ENCODE data around the gene CAPN3.

CAPN3 gene

GRCh38 chr15:42358141-42358540 lies 1.2 kb upstream of the CAPN3 start:
- no peak for DNase-seq

- no peak for DNase-seq
These were observed 684 bp downstream of the CAPN3 start for GRCh38 chr15:42359985-42360384.

DNA sequence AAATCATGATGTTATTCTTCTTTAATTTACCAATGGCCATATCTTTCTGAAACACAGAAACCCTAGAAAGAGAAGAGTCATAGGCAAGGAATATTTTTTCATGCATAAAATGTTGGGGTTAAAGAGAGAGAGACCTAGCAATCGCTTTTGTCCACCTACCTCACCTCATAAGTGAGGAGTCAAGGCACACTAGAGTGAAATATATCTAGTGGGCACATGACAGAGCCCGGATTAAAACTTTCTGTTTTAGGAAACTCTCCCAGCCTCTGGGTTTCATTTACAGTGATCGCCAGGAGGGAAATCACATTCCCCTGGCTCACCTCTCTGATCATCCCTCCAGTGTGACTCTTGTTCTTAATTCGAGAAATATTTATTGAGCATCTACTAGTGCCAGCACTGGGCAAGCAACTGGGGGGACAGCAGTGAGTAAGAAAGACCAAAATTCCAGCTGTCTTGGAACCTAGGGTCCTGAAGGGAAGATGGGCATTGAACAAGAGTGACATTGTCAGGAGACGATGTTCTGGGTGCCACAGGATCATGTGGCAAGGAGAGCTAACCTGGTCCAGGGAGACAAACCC lies 1.3 kb downstream of the CAPN3 start:
- DNase-seq = no peak

GRCh38 chr15:42363487-42363886 lies 4.2 kb downstream of the CAPN3 start:
- no peak for DNase-seq

DNA sequence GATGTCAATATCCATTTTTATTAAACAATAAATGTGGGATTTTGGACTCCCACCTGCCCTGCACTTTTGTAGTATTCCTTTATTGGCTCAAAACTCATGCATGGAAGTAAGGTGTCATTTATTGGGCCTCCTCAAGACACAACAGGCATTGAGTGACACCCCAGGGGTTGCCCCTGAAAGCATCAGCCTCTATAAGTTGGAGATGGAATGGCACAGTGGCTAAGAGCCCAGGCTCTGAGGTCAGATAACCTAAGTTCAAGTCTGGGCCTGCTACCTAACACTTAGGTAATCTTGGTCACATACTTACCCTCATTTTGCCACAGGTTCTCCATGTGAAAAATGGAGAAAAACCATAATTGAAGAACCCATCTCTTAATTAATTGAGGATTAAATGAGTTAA lies 4.6 kb downstream of the CAPN3 start:
- no peak for DNase-seq

DNA sequence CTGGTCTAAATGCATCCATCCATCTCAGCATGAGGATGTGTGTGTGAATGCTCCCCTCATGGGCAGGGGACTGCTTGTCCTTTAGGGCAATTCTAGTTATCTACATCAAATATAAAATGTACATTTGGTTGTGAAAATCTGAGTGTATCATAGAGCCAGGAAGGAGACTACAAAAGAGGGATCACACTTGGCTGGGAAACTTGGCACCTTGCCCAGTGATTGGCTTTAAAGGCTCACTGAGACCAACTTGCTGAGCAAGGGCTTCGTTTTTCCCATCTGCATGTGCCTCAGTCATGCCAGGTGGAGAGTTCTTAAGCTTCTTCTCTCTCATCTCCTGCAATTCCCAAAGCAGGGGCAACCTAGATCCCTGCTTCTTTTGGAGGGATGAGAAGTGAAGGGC lies 5.2 kb downstream of the CAPN3 start:
- DNase-seq = no peak

- DNase-seq = no peak
These were observed 6.7 kb downstream of the CAPN3 start for GRCh38 chr15:42365921-42366550.

DNA sequence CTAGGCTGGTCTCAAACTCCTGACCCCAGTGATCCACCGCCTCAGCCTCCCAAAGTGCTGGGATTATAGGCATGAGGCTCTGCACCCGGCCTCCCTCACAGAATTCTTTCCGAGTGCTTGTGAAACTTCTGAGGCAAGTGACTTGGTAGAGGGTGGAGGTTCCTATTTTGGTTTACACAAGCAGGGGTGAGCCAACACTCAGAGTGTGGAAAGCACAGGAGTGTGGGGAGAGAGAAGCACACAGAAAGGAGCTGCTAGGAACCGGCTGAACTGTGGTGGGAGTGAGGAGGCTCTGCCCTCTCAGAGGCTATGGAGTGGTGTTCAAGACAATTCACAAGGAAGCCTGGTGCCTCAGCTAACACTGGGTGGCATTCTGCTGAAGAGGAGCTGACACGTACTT lies 7.7 kb downstream of the CAPN3 start:
- DNase-seq = no peak

DNA sequence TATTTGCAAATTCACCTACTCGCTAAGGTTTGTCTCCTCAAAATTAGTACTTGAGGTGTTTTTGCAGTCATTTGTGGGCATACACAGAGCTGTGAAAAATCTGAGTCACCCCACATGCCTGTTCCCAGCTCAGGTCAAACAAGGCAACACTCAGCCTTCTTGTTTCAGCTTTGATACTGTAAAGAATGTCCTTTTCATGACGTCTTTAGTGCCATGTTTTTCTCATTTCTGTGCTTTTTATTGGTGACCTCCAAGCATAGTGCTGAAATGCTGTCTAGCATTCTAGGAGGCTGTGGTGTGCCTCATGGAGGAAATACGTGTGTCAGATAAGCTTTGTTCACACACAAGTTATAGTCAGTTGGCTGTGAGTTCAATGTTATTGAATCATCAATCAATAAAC lies 8.8 kb downstream of the CAPN3 start:
- no peak for DNase-seq

DNA sequence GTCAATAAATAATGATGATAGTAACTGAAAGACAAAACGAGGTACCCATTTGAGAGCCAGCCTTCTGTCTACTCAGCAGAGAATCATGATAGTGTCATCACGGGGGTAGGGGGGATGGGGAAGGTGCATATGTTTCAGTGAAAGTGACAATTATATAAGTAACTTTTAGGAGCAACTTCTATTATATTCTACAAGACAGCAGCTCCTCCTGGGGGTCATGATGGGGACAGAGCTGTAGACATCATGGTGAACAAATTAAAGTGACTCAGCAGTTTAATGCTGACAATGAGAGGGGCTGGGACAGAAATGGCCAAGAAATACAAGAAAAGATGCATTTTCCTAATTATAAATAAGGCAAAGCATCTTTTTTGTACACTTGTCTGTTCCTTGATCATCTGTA lies 11.8 kb downstream of the CAPN3 start:
- no peak for DNase-seq

DNA sequence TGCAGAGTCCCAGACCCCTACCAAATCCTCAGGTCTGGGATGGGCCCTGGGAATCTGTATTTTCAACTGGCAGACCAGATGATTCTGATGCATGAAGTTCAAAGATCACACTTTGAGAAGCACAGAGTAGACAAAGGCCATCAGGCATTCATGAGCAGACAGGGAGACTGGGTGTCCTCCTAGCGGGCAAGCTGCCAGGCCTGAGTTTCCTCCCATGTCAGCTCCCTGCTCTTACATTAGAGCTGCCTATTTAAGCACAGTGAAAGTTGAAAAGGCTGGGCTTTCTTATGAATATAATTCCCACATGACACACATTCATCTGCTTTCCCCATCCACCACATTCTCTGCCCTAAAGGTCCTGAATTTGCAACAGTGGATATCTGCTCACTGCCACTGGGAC lies 14.0 kb downstream of the CAPN3 start:
- no peak for DNase-seq

- DNase-seq = no peak
These were observed 14.6 kb downstream of the CAPN3 start for GRCh38 chr15:42373936-42374335.

- DNase-seq = no peak
These were observed 15.5 kb downstream of the CAPN3 start for GRCh38 chr15:42374810-42375209.

DNA sequence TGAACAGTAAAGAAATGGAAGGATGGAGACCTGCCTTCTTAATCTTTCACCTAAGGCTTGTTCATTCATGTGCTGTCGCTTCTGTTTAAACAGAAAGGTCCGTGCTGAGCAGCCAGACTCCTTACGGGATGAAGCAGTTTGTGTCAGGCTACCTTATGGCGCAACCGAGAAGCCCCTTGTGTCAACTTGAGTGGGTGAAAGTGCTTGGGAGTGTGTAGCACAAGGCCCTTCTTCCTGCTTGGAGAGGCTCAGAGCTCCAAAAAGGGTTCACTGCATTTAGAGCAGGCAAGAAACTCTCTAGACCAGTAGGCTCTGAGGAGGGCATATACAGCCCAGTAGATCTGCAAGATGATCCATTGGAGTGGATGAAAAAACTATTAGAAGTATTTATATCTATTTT lies 16.0 kb downstream of the CAPN3 start:
- no peak for DNase-seq

DNA sequence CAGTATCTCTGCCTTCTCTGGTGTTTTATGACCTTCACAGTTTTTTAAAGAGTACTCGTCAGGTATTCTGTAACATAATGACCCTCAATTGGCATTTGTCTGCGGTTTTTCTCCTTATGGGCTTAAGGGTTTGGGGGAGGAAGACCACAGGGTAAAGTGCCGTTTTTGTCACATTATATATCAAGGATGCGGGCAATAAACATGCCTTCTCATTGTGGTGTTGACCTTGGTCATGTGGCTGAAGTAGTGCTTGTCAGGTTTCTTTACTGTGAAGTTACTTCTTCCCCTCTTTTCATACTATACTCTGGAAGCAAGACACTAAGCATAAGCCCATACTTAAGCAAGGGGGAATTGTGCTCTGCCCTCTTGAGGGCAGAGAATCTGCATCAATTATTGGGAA lies 16.6 kb downstream of the CAPN3 start:
- DNase-seq = no peak

DNA sequence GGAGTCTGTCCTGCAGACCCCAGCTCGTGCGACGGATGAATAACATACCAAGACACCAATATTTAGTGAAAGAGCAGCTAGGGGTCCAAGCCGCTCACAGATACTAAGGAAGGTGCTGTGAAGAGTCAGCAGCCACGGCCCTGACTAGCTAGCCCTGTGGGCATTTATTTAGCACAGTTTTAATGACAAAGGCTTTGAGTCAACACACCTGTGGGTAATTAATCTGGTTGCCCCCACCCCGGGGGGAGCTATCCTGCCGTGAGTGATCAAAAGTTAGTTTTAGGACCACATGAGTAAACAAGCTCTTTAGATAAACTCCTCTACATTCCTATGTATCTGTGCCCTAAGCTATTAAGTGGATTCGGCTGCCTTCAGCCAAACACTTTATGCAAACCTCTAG lies 18.7 kb downstream of the CAPN3 start:
- no peak for DNase-seq

- DNase-seq = no peak
These were observed 25.3 kb downstream of the CAPN3 start for GRCh38 chr15:42384597-42384996.

GRCh38 chr15:42385206-42385979 lies 26.1 kb downstream of the CAPN3 start:
- no peak for DNase-seq

GRCh38 chr15:42385980-42386700 lies 26.8 kb downstream of the CAPN3 start:
- DNase-seq = no peak

DNA sequence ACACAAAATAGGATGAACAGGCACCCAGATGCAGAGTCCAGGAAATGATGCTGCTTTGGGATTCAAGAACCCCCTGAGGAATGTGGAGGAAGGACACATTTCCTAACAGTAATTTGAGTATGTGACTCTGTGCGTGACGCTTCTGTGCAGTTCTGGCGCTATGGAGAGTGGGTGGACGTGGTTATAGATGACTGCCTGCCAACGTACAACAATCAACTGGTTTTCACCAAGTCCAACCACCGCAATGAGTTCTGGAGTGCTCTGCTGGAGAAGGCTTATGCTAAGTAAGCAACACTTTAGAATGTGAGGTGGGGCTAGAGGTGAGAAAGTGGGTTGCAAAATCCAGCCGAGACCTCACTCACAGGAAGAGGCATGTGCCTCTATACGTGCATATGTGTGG lies 28.3 kb downstream of the CAPN3 start:
- DNase-seq = no peak

GRCh38 chr15:42392309-42393024 lies 33.2 kb downstream of the CAPN3 start:
- DNase-seq = no peak

GRCh38 chr15:42394106-42394505 lies 34.8 kb downstream of the CAPN3 start:
- DNase-seq = no peak

DNA sequence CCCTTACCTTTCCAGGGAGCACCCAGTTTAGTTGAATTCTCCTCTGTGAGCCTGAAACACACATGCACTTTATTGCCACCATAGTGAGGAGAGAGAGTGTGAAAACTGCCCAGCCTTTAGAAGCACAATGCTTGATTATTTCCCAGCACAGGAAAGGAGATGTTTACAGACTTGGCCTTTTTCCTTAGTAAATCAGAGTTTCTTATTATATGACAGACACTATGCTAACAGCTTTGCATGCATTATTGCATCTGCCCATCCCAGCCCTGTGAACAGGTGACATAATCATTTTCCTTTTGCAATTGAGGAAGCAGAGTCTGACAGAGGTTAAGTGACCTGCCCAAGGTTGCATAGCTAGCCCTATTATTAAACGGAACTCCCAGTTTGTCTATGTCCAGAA lies 36.5 kb downstream of the CAPN3 start:
- no peak for DNase-seq

All from stimulated activated CD4-positive, alpha-beta T cell treated with anti-CD3 and anti-CD28 coated beads, Interleukin-4, amount 100 ng/mL, for 24 hours (primary cell).